Heart right ventricle (tissue), 16 donors: Measurements from ENCODE around the gene SBNO1. TPM values are rescaled to one million over a fixed set of nuclear protein-coding genes. Genes with fewer than 3 reads are reported as not detected.
"Not testable (repeated sequence)": the region's sequence is repeated elsewhere in the genome, so short reads cannot be mapped to it uniquely, and the experiment has no call there.

ENCODE experiments used
- ATAC-seq, 8 donors: fragments of 200-7000 bp; cut with Tn5 transposase; one replicate each; pipeline ENCODE4 v1.9.1; 2020; ENCODE audit warnings: mild to moderate bottlenecking in 8 of 8, moderate library complexity in 8 of 8, moderate number of reproducible peaks in 1 of 8
- DNase-seq, 2 donors: peaks; one replicate each; pipeline ENCODE4 v3.0.0-alpha.2; 2020
- H3K27ac ChIP-seq, 10 donors: fragments of 200-600 bp; sonication (generic) in 2 of 10; one replicate each; pipeline versions ENCODE4 v1.5.0 to v1.8.0; 2020 to 2022; ENCODE audit warnings: mild to moderate bottlenecking in 3 of 10
- H3K27me3 ChIP-seq, 7 donors: fragments of 200-600 bp; one replicate each; pipeline ENCODE4 v1.8.0; 2021 to 2022; ENCODE audit warnings: mild to moderate bottlenecking in 2 of 7
- H3K36me3 ChIP-seq, 9 donors: fragments of 200-600 bp; sonication (generic) in 1 of 9; one replicate each; pipeline versions ENCODE4 v1.5.0 to v1.8.0; 2020 to 2022; ENCODE audit warnings: mild to moderate bottlenecking in 2 of 9
- H3K4me1 ChIP-seq, 9 donors: fragments of 200-600 bp; sonication (generic) in 1 of 9; one replicate each; pipeline versions ENCODE4 v1.5.0 to v1.8.0; 2020 to 2022; ENCODE audit warnings: mild to moderate bottlenecking in 4 of 9
- H3K4me3 ChIP-seq, 10 donors: fragments of 200-600 bp; sonication (generic) in 2 of 10; one replicate each; pipeline versions ENCODE4 v1.5.0 to v1.8.0; 2020 to 2022; ENCODE audit warnings: mild to moderate bottlenecking in 7 of 10, moderate library complexity in 2 of 10
- H3K9me3 ChIP-seq, 11 donors: fragments of 200-600 bp in 10 of 11; sonication (generic) in 2 of 11; one replicate each; pipeline versions ENCODE4 v1.5.0 to v1.8.0; 2013 to 2022; ENCODE audit warnings: mild to moderate bottlenecking in 2 of 11, control low read depth in 1 of 11, moderate library complexity in 1 of 11
- CTCF ChIP-seq, 9 donors: fragments of 200-600 bp; sonication (generic) in 2 of 9; IDR thresholded peaks; one replicate each; pipeline versions ENCODE4 v1.5.0 to v1.8.0; 2021 to 2022; ENCODE audit warnings: antibody characterized with exemption in 9 of 9, mild to moderate bottlenecking in 5 of 9, moderate library complexity in 1 of 9
- WGBS, 2 donors: extraction: QIAGEN DNeasy Blood & Tissue Kit; methylation state at CpG; one replicate each; pipeline ENCODE4 v1.1.7; 2013; ENCODE audit warnings: inconsistent platforms in 1 of 2; 5-methylcytosine and 5-hydroxymethylcytosine counted together
- intact Hi-C, 10 donors: fragments of 100-400 bp; cut with DNase I; formaldehyde crosslinking; loops; one replicate each; pipeline versions ENCODE4 v1.11.1 to v1.14.2; 2022
- long read RNA-seq, 3 donors: library from polyadenylated mRNA; unstranded; transcript quantifications; one replicate each; pipeline ENCODE4 v2.0.0, GENCODE V29; 2020 to 2021
- polyA plus RNA-seq, 2 donors: library from polyadenylated mRNA; stranded (reverse); fragments of 200-250 nt; gene quantifications; one replicate each; pipeline ENCODE4 v1.2.3, GENCODE V29; 2013
- total RNA-seq, 10 donors: library from RNA; stranded (reverse); fragmentation: NEBNext Ultra II Directional in 3 of 10; extraction: Animal tissue kit (Norgen Biotek cat#: 25700) in 3 of 10; gene quantifications; one replicate each; pipeline versions ENCODE4 v1.2.1 to v1.2.4, GENCODE V29; 2021 to 2023
- donor health status: Arrhythmogenic right ventricular cardiomyopathy.
- donor health status: ischemic (EF 13 %, LVEDD 7.1; RV severe dilation, severe dysfunction).
- donor health status: healthy with polysubstance abuse.
- donor health status: DM: no; HTN: yes; CAD: no.
- donor health status: DM: no; HTN: no; CAD: no.
- donor health status: ischemic (EF 25% LVEDD 6.9; RV normal size, moderate dysfunction).
- donor health status: ischemic (EF 25% LVEDD 5.7; RV mildly dilated, moderate dysfunction).
- donor health status: healthy.
- donor health status: DM: yes; HTN: yes; CAD: no.
- donor health status: Ischemic cardiomyopathy.
- donor health status: ischemic (EF 35%, LVEDD 5.7; RV mildly dilated, moderate dysfunction).
- donor health status: nonischemic (EF 11% LVEDD 7.7; RV severe dilation, severe dysfunction).
- donor health status: DM: yes; HTN: yes; CAD: no.
- donor health status: PGD.
- donor health status: ischemic (EF 29% LVEDD 5.4; RV normal size, mild dysfunction).
- donor health status: nonischemic (EF 23%, LVEDD 6.1; RV moderate dilation, normal function).

The SBNO1 gene
- total RNA-seq (10 to 100 TPM; 21.0 to 32.1 (median 27.6) TPM), polyA plus RNA-seq (1 to 10 TPM; 4.1 to 4.6 TPM)
- long read RNA-seq, donor 1, full-length matches to known transcripts: 1 of 34 reads
- long read RNA-seq, donor 1, partial matches to known transcripts: 27 of 34 reads
- long read RNA-seq, donor 1, other reads (novel, unspliced or antisense): 6 of 34 reads
- long read RNA-seq, donor 2, full-length matches to known transcripts: 1 of 41 reads
- long read RNA-seq, donor 2, partial matches to known transcripts: 30 of 41 reads
- long read RNA-seq, donor 2, other reads (novel, unspliced or antisense): 10 of 41 reads
- long read RNA-seq, donor 3, partial matches to known transcripts: 54 of 83 reads
- long read RNA-seq, donor 3, other reads (novel, unspliced or antisense): 29 of 83 reads

- DNase-seq (peak; percentile 91 to 92), ATAC-seq (peak; percentile 88 to 95 (median 92))
- peak in 1 of 9 donors; percentile 11 for TF ChIP-seq CTCF (IDR thresholded peaks at IDR 0.05)
- intact Hi-C loops: loop anchor here in 4 of 10 donors (1.0 to 5.0 kb wide), 5 partner anchors 18 to 236 kb away; partner anchors contain the start of genes KMT5A (in 1 of the 4) and TMED2 (in 1 of the 4)
- peaks cover 0 to 10% (median 0%) of the 10 kb centered on the region in 9 donors for H3K36me3 ChIP-seq
- peaks cover 3 to 38% (median 33%) of the 10 kb centered on the region in 9 donors for H3K4me1 ChIP-seq
- peak within 1 kb of the TSS; percentile 85 to 98 (median 92) for H3K4me3 ChIP-seq
- H3K27ac ChIP-seq: peak within 1 kb of the TSS; percentile 86 to 99 (median 94)
- H3K9me3 ChIP-seq: no peaks in the 10 kb centered on the region
- WGBS, 2 donors: 0 to 1% methylated on average over 38 to 47 of the region's 47 CpGs
- no peaks in the 10 kb centered on the region for H3K27me3 ChIP-seq
Measured at GRCh38 chr12:123364532-123365024, at the start of gene SBNO1. SBNO1 (minus strand) TSS chr12:123364847; CDS start chr12:123350441, 14,406 bp downstream.

- no peak for TF ChIP-seq CTCF (IDR thresholded peaks at IDR 0.05)
- DNase-seq (no peak), ATAC-seq (no peak)
- Histone ChIP-seq H3K27ac (peak overlapping the region in 1 of 10 donors; percentile 36), H3K4me1 (peaks cover 0 to 11% (median 7%) of the 10 kb centered on the region in 9 donors), H3K27me3 (no peaks in the 10 kb centered on the region), H3K4me3 (no peak overlapping the region), H3K9me3 (no peaks in the 10 kb centered on the region), H3K36me3 (peaks cover 0 to 79% (median 28%) of the 10 kb centered on the region in 9 donors)
- intact Hi-C loops: no loop called here
- 95 to 96% methylated on average over 5 of the region's 5 CpGs for WGBS, 2 donors
Measured at GRCh38 chr12:123410041-123410412, 45.4 kb upstream of the SBNO1 start.

GRCh38 chr12:123409284-123410040 lies 44.8 kb upstream of the SBNO1 start:
- H3K4me1 ChIP-seq: peaks cover 0 to 15% (median 7%) of the 10 kb centered on the region in 9 donors
- DNase-seq, H3K27me3 ChIP-seq, H3K9me3 ChIP-seq, H3K27ac ChIP-seq, ATAC-seq, intact Hi-C loops, H3K4me3 ChIP-seq: not testable (repeated sequence)
- 91 to 93% methylated on average over 11 of the region's 11 CpGs for WGBS, 2 donors
- H3K36me3 ChIP-seq: peaks cover 0 to 79% (median 33%) of the 10 kb centered on the region in 9 donors

- not testable (repeated sequence) for H3K9me3 ChIP-seq
Measured at GRCh38 chr12:123408619-123409018, 44.0 kb upstream of the SBNO1 start.

GRCh38 chr12:123407934-123408333 lies 43.3 kb upstream of the SBNO1 start:
- ATAC-seq, intact Hi-C loops, H3K27me3 ChIP-seq, H3K27ac ChIP-seq, DNase-seq, H3K9me3 ChIP-seq, H3K4me3 ChIP-seq: not testable (repeated sequence)
- peaks cover 0 to 15% (median 7%) of the 10 kb centered on the region in 9 donors for H3K4me1 ChIP-seq
- 71 to 79% methylated on average over 13 to 15 of the region's 15 CpGs for WGBS, 2 donors
- H3K36me3 ChIP-seq: peaks cover 0 to 89% (median 48%) of the 10 kb centered on the region in 9 donors

More at GRCh38 chr12:123408619-123409018, 44.0 kb upstream of the SBNO1 start:
- Histone ChIP-seq H3K36me3 (peaks cover 0 to 83% (median 42%) of the 10 kb centered on the region in 9 donors), H3K4me1 (peaks cover 0 to 15% (median 7%) of the 10 kb centered on the region in 9 donors)
- DNase-seq, ATAC-seq, H3K27me3 ChIP-seq, intact Hi-C loops, H3K4me3 ChIP-seq, H3K27ac ChIP-seq: not testable (repeated sequence)
- WGBS, 2 donors: 98% methylated on average over 7 of the region's 7 CpGs

GRCh38 chr12:123407269-123407668 lies 42.6 kb upstream of the SBNO1 start:
- WGBS, 2 donors: 93 to 95% methylated on average over 15 of the region's 15 CpGs
- H3K27ac ChIP-seq, H3K27me3 ChIP-seq, H3K4me3 ChIP-seq, H3K9me3 ChIP-seq, intact Hi-C loops, DNase-seq, ATAC-seq: not testable (repeated sequence)
- Histone ChIP-seq H3K4me1 (peaks cover 0 to 15% (median 7%) of the 10 kb centered on the region in 9 donors), H3K36me3 (peaks cover 0 to 89% (median 49%) of the 10 kb centered on the region in 9 donors)
